Choroid plexus epithelial cell (primary cell): ENCODE data around the gene VTI1A.

Experiments
- DNase-seq: peaks from one replicate; pipeline ENCODE4 v3.0.0-alpha.2; 2010; ENCODE audit warnings: low read depth
- H3K4me3 ChIP-seq: 2 replicates; pipeline ENCODE4 v1.5.1; 2011; ENCODE audit warnings: low read depth, mild to moderate bottlenecking, control low read depth, low read length, moderate library complexity
- TF ChIP-seq, protein P1 (sequence below): conservative IDR thresholded peaks from 2 replicates; pipeline ENCODE4 v1.5.1; 2011; ENCODE audit warnings: low read depth, mild to moderate bottlenecking, control low read depth, inconsistent platforms, low read length, moderate library complexity

Gene VTI1A

DNA sequence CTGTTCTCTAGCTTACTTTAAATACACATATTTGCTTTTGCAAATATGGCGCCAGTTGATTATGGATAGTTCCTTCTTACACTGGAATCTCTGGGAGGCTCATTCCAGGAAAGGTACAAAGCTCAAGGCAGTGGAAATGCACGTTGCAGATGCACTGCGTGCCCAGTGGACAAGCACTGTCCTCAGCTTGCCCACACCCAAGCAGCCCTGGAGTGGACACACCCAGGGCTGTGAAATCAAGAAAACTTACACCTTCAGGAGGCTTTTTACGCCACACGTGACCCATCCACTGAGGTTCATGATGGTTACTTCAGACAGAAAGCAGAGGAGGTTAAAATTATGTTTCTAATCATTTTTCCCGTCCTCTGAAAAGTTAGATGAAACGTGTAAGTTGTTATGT is 248.5 kb downstream of the VTI1A start:
- H3K4me3 ChIP-seq: no peak overlapping the region
- TF ChIP-seq, protein P1, sequence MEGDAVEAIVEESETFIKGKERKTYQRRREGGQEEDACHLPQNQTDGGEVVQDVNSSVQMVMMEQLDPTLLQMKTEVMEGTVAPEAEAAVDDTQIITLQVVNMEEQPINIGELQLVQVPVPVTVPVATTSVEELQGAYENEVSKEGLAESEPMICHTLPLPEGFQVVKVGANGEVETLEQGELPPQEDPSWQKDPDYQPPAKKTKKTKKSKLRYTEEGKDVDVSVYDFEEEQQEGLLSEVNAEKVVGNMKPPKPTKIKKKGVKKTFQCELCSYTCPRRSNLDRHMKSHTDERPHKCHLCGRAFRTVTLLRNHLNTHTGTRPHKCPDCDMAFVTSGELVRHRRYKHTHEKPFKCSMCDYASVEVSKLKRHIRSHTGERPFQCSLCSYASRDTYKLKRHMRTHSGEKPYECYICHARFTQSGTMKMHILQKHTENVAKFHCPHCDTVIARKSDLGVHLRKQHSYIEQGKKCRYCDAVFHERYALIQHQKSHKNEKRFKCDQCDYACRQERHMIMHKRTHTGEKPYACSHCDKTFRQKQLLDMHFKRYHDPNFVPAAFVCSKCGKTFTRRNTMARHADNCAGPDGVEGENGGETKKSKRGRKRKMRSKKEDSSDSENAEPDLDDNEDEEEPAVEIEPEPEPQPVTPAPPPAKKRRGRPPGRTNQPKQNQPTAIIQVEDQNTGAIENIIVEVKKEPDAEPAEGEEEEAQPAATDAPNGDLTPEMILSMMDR: no peak
- no peak for DNase-seq

DNA sequence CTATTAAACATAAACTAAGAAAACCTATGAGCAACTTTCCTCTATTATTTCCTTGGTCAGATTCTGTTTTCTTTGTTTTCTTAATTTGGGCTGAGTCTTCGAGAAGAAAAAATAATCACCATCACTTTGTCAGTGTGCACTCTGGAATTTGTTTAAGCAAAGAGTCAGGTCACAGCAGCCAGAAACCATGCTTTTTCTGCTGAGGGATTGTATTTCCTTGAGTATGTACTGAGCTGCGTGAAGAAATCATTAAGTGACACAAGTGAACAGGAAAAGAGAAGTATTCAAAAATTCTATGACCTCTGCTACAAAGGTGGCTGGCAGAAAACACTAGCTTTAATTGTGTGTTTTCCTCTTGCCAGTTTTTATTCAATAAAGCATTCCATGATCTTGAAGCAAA is 249.6 kb downstream of the VTI1A start:
- DNase-seq: peak; percentile 51
- TF ChIP-seq, protein P1: no peak
- H3K4me3 ChIP-seq: no peak overlapping the region

DNA sequence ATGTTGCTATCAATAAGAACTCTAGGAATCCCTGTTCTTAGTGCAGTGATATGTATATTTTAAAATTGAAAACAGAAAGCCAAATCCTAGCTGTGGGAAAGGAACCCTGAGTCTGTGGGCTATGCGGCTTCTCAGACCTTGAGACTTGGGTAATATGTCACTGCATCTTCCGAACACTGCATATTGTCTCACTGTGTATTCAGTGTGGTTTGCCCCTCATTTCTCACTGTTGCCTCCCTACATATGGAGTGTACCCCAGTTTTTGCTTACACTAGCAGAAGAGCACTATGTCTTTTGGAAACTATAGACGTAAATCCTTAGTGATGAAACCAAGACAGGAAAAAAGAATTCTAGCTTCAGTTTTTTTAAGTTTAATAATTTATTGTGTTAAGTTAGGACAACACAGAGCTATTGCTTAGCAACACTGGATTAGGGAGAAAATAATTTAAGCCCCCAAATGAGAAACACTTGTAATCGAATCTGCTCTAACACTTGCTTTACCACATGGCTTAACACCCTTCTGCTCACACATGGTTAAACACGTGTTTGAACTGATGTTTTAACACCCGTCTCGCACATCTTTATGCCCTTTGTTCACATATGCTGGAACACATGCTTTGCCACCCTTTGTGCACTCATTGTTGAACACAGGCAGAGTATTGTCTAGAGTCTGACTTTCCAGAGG is 251.3 kb downstream of the VTI1A start:
- TF ChIP-seq, protein P1: no peak
- no peak overlapping the region for H3K4me3 ChIP-seq
- DNase-seq: no peak

DNA sequence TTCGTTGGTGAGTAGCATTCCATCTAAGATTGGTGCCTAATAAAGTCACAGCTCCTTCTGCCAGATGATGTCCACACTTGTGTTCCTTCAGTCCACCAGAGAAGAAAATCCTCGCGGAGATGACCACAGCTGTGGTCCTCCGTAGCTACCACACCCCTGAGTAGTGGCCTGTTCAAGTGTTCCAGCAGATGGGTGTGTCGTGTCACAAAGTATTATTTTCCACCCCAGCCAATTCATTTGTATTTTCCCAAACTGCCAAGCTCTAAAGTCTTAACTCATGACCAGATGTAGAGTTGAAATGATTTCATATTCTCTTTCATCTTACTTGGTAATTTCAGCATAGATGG is 251.8 kb downstream of the VTI1A start:
- no peak overlapping the region for H3K4me3 ChIP-seq
- TF ChIP-seq, protein P1: no peak
- DNase-seq: no peak

DNA sequence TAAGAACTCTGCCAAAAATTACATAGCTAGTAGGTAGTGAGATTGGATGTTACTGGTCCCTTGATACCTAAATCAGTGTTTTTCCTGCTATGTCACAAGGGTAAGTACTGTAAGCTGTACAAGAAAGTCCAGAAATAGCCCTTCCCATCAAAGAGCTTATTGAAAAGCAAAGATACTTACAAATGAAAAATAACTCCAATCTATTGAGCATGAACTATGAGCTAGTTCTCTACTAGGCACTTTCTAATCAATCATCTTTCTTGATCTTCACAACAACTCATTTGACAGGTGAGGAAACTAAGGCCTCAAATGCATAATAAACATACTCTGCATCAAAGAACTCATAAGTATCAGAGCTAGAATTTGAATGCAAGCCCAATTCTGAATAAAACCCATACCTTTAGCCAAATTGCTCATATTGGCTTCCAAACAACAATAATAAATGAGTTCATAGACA is 253.2 kb downstream of the VTI1A start:
- TF ChIP-seq, protein P1: no peak
- H3K4me3 ChIP-seq: no peak overlapping the region
- no peak for DNase-seq

DNA sequence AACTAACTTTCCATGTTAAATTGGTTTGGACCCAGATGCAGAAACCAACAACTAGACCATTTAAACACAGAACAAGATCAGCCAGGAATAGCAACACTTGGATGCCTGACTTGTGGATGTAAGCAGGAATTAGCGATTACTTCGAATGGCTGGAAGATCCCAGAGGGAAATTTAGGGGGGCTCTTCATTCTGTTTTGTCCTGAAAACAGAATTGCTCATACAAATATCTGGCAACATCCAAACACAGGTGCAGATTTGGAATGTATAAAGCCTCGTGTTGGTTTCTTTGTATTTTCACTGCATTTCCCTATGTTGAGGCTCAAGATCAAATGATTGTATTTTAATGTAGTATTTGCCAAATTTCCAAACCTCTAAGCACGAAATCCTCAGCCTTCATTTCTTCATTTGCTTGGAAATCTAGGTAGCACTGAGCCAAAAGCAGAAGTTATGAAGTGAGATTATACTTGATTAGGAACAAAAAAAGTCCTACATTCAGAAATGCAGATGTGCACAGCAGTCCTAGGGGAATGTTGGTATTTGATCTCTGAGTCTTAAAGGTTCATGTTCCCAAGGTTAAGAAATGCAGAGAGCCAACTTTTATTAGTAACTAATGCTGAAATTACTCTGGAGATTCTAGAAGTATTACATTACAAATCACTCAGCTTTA is 254.3 kb downstream of the VTI1A start:
- H3K4me3 ChIP-seq: no peak overlapping the region
- peak; percentile 62 for DNase-seq
- TF ChIP-seq, protein P1: no peak

DNA sequence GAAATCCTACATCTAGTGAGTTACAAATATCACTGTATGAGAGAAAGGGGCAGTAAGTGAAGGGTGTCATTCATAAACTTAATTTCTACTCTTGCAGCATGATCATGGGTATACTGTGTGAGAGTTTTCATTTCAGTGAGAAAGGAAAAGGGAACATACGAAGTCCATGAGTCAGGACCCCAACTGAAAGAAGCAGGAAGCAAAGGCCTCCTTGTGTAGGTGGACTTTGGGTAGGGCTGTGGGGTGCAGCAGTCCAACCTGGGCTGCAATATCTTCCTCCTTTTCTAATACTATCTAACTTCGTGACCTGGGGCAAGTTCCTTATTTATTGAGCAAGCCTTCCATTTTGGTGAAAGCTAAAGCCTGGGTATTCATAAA is 254.9 kb downstream of the VTI1A start:
- DNase-seq: no peak
- H3K4me3 ChIP-seq: no peak overlapping the region
- TF ChIP-seq, protein P1: no peak
